ENCODE measurements around the gene FBXW8. TPM values are rescaled to one million over a fixed set of nuclear protein-coding genes. Genes with fewer than 3 reads are reported as not detected.

FBXW8 gene
- total RNA-seq, 1 donor from 2014 or later: 13.8 TPM

DNA sequence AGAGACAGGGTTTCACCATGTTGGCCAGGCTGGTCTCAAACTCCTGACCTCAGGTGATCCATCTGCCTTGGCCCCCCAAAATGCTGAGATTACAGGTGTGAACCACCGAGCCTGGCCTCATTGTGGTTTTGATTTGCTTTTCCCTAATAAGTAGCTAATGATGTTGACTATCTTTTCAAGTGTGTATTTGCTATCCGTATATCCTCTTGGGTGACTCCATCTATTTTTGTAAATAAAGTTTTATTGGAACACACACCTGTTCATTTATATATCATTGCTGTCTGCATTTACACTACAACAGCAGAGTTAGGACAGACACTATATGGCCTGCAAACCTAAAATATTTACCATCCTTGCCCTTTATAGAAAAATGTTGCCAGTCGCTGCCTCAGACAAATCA is 15.8 kb upstream of the FBXW8 start:
- TF ChIP-seq, protein P1, sequence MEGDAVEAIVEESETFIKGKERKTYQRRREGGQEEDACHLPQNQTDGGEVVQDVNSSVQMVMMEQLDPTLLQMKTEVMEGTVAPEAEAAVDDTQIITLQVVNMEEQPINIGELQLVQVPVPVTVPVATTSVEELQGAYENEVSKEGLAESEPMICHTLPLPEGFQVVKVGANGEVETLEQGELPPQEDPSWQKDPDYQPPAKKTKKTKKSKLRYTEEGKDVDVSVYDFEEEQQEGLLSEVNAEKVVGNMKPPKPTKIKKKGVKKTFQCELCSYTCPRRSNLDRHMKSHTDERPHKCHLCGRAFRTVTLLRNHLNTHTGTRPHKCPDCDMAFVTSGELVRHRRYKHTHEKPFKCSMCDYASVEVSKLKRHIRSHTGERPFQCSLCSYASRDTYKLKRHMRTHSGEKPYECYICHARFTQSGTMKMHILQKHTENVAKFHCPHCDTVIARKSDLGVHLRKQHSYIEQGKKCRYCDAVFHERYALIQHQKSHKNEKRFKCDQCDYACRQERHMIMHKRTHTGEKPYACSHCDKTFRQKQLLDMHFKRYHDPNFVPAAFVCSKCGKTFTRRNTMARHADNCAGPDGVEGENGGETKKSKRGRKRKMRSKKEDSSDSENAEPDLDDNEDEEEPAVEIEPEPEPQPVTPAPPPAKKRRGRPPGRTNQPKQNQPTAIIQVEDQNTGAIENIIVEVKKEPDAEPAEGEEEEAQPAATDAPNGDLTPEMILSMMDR (IDR thresholded peaks at IDR 0.05): no peak
- no peak for TF ChIP-seq POLR2AphosphoS5 (IDR thresholded peaks at IDR 0.05; ENCODE audit: insufficient read depth in 1 of 2, low read depth in 1 of 2)
- TF ChIP-seq POLR2A (IDR thresholded peaks at IDR 0.05): no peak
- H3K9me3 ChIP-seq: no peaks in the 10 kb centered on the region
- no peaks in the 10 kb centered on the region for H3K27me3 ChIP-seq
- no peak for DNase-seq (ENCODE audit: extremely low spot score in 2 of 2)
- H3K27ac ChIP-seq: no peak overlapping the region
- no peaks in the 10 kb centered on the region for H3K4me1 ChIP-seq
- intact Hi-C loops (cut with DNase I): no loop called here
- H3K4me3 ChIP-seq: no peak overlapping the region
- no peaks in the 10 kb centered on the region for H3K36me3 ChIP-seq

DNA sequence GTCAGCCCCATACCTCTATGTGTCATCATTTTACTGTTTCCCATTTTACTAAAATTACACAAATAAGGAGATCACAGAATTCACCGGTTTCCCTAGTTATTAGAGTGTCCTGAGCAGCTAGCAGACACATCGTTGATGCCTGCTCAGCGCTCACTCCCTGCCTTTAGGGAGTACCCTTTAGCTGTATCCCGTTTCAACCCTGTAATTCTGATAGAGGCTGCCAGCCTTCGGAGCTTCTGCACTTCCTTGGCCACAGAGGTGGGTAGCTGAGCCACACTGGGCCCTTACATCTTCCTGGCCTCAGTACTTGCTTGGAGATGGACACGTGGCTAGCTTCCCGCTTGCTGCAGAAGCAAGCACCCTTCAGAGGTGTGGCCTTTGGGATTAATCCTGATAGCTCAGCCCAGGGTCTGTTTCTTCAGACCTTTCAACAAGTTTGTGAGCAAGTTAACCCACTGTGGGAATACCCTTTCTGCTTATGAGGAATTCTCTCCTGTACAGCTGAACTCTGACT is 14.3 kb upstream of the FBXW8 start:
- no peaks in the 10 kb centered on the region for H3K27me3 ChIP-seq
- H3K36me3 ChIP-seq: no peaks in the 10 kb centered on the region
- no peaks in the 10 kb centered on the region for H3K4me1 ChIP-seq
- no peak for TF ChIP-seq POLR2AphosphoS5 (IDR thresholded peaks at IDR 0.05; ENCODE audit: insufficient read depth in 1 of 2, low read depth in 1 of 2)
- TF ChIP-seq, protein P1 (IDR thresholded peaks at IDR 0.05): no peak
- TF ChIP-seq POLR2A (IDR thresholded peaks at IDR 0.05): no peak
- intact Hi-C loops (cut with DNase I): no loop called here
- H3K27ac ChIP-seq: no peak overlapping the region
- no peak overlapping the region for H3K4me3 ChIP-seq
- H3K9me3 ChIP-seq: no peaks in the 10 kb centered on the region
- no peak for DNase-seq (ENCODE audit: extremely low spot score in 2 of 2)

DNA sequence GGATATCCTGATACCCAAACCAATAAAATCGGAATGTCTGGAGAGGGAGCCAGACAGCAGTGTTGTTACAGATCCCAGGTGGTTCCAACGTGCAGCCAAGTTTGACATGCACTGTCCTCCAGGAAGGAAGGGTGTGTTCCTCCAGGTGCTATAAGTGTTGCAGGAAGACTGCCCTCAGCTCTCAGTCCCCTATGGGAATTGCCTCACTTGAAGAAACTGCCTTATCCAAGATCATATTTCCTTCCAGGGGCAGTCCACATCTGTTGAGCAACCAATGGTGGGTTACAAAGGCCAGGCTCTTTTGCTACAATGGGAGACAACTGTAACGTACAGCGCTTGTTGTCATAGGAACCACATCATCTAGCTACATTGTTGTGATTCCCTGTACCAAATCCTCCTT is 13.3 kb upstream of the FBXW8 start:
- Histone ChIP-seq H3K36me3 (no peaks in the 10 kb centered on the region), H3K27me3 (no peaks in the 10 kb centered on the region), H3K9me3 (no peaks in the 10 kb centered on the region), H3K4me1 (no peaks in the 10 kb centered on the region), H3K27ac (no peak overlapping the region), H3K4me3 (no peak overlapping the region)
- intact Hi-C loops (cut with DNase I): no loop called here
- DNase-seq (ENCODE audit: extremely low spot score in 2 of 2): no peak
- TF ChIP-seq, protein P1 (IDR thresholded peaks at IDR 0.05): no peak
- TF ChIP-seq POLR2A (IDR thresholded peaks at IDR 0.05) (no peak), POLR2AphosphoS5 (IDR thresholded peaks at IDR 0.05; ENCODE audit: insufficient read depth in 1 of 2, low read depth in 1 of 2) (no peak)

DNA sequence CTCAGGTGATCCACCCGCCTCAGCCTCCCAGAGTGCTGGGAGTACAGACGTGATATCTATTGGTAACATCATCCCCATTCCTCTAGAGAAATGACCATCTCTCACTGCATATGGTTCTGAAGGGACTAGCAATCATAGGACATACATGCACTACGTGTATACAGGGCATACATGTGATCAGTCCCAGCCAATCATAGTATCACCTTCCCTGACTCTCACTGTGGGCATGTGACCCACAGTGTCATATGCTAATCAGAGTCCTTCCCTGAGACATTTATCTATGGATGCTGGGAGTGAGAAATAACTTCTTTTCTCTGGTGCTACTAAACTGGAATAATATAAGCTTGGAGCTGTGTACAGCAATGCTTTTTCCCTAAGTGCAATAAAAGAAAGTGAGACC is 12.1 kb upstream of the FBXW8 start:
- no peak for DNase-seq (ENCODE audit: extremely low spot score in 2 of 2)
- Histone ChIP-seq H3K36me3 (no peaks in the 10 kb centered on the region), H3K27ac (no peak overlapping the region), H3K27me3 (no peaks in the 10 kb centered on the region), H3K4me1 (no peaks in the 10 kb centered on the region), H3K9me3 (no peaks in the 10 kb centered on the region), H3K4me3 (no peak overlapping the region)
- no peak for TF ChIP-seq POLR2A (IDR thresholded peaks at IDR 0.05)
- TF ChIP-seq POLR2AphosphoS5 (IDR thresholded peaks at IDR 0.05; ENCODE audit: insufficient read depth in 1 of 2, low read depth in 1 of 2): no peak
- TF ChIP-seq, protein P1 (IDR thresholded peaks at IDR 0.05): no peak
- intact Hi-C loops (cut with DNase I): no loop called here

DNA sequence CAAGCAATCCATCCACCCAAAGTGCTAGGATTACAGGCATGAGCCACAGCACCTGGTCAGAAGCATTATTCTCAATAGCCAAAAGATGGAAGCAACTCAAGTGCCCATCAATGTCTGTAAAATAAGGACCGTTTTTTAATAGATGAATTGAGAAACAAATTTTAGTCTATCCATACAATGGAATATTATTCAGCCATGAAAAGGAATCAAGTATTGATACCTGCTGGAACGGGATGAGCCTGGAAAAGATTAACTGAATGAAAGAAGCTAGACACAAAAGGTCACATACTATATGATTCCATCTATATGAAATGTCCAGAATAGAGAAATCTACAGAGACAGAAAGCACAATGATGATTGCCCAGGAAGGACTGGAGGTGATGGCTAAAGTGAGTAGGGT is 9.1 kb upstream of the FBXW8 start:
- Histone ChIP-seq H3K9me3 (no peaks in the 10 kb centered on the region), H3K4me3 (no peak overlapping the region), H3K4me1 (no peaks in the 10 kb centered on the region), H3K36me3 (no peaks in the 10 kb centered on the region), H3K27ac (no peak overlapping the region), H3K27me3 (no peaks in the 10 kb centered on the region)
- no peak for DNase-seq (ENCODE audit: extremely low spot score in 2 of 2)
- TF ChIP-seq POLR2AphosphoS5 (IDR thresholded peaks at IDR 0.05; ENCODE audit: insufficient read depth in 1 of 2, low read depth in 1 of 2): no peak
- no peak for TF ChIP-seq POLR2A (IDR thresholded peaks at IDR 0.05)
- TF ChIP-seq, protein P1 (IDR thresholded peaks at IDR 0.05): no peak
- intact Hi-C loops (cut with DNase I): no loop called here

All from vagina (tissue), 2 donors.